GM21786 (cell line): ENCODE measurements around the gene DCAF10.
"Not testable (repeated sequence)": the region's sequence is repeated elsewhere in the genome, so short reads cannot be mapped to it uniquely, and the experiment has no call there.

Experiments
- ATAC-seq: cut with Tn5 transposase; IDR thresholded peaks from one replicate; pipeline ENCODE4 v1.9.1; 2021; ENCODE audit not compliant: unreplicated experiment

The DCAF10 gene

DNA sequence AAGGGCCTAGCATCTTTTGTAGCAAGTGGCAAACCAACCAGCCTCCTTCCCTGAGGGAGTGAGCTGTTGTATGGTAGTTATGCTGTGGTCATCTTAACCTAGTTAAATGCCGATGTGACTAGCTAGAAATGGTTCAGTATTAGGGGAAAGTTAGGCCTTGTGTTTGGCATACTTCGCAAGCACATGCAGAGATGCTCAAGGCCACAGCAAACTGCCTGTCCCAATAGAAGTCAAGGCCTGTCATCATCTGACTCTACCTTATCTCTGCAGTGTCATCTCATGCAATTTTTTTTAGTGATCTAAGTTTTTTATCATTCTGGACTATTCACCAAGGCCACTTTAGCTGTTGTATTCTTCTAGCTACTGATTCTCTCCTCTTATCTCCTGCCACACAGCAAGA lies 10.5 kb upstream of the DCAF10 start:
- ATAC-seq = no peak

DNA sequence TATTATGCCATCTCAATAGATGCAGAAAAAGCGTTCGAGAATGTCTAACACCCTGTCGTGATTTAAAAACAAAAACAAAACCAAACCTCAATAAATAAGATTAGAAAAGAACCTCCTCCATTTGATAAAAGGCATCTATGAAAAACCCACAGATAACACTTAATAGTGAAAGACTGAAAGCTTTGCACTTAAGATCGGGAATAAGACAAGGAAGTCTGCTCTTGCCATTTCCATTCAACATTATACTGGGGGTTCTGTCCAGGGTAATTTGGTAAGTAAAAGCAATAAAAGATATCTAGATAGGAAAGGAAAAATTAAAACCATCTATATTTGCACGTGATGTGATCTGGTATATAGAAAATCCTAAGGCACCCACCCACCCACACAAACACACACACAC lies 8.5 kb upstream of the DCAF10 start:
- no peak for ATAC-seq

DNA sequence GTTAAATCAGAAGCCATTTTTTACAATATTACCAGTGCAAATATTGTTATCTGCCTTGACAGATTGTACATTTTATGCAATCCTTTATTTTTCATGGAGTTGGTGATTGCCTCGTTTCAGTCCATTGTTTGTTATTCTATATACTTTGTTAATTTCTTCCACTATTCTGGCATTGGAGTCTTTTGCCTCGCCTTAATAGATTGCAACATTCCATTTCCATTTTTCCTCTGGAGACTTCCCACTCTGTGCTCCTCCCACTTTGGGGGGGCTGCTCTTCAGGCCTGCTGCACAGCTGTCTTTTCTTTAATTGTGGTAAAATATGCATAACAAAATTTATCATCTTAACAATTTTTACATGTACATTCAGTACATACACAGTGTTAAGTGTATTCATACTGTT lies 4.4 kb upstream of the DCAF10 start:
- no peak for ATAC-seq

- no peak for ATAC-seq
Measured at GRCh38 chr9:37798677-37799076, 1.9 kb upstream of the DCAF10 start.

- peak; percentile 31 for ATAC-seq
Measured at GRCh38 chr9:37801287-37801850, 772 bp downstream of the DCAF10 start.

GRCh38 chr9:37801959-37802711 lies 1.5 kb downstream of the DCAF10 start:
- ATAC-seq = no peak

DNA sequence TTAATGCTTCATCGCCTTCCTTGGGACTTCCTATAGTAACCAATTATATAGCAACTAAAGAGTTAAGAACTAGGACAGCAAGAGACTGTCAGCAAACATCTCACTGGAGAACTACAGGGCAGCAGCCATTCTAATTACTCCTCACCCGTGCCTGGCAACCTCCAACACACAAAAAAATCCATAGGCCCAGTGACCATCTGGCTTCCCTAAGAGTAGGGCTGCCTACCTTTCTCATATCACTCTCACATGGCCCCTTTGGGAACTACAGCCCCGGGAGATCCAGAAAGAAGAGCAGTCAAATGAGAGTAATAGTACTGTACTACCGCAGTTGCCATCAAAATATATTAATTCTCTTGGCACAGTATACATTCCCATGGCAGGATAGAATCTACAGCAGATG lies 5.7 kb downstream of the DCAF10 start:
- no peak for ATAC-seq

GRCh38 chr9:37809676-37810075 lies 9.1 kb downstream of the DCAF10 start:
- not testable (repeated sequence) for ATAC-seq

GRCh38 chr9:37811906-37812476 lies 11.4 kb downstream of the DCAF10 start:
- ATAC-seq = no peak

- ATAC-seq = no peak
Measured at GRCh38 chr9:37812773-37813379, 12.3 kb downstream of the DCAF10 start.

- ATAC-seq = no peak
Measured at GRCh38 chr9:37818849-37819248, 18.3 kb downstream of the DCAF10 start.

DNA sequence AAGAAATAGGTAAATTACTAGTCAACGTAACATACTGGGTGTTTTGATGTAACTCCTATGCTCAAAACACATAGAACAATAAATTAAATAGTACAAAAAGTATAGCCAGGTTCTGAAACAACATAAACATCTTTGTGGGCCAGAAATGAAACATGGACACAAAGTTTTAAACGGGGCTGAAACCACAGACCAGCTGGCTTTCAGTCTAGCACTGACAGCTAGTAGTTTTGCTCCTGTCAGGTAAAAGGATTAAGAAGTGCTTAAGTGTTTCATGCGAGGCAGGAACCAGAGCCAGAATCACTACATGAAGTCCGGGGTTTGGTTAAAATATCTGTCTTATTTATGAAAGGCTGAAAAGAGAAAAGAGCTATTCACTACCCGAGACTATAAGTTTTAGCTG lies 19.5 kb downstream of the DCAF10 start:
- ATAC-seq = no peak

DNA sequence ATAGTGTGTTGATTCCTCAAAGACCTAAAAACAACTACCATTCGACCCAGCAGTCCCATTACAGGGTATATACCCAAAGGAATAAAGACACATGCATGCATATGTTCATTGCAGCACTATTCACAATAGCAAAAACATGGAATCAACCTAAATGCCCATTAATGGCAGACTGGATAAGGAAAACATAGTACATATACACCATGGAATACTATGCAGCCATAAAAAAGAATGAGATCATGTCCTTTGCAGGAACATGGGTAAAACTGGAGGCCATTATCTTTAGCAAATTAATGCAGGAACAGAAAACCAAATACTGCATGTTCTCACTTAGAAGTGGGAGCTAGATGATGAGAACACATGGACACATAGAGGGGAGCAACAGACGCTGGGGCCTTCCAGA lies 24.6 kb downstream of the DCAF10 start:
- not testable (repeated sequence) for ATAC-seq

DNA sequence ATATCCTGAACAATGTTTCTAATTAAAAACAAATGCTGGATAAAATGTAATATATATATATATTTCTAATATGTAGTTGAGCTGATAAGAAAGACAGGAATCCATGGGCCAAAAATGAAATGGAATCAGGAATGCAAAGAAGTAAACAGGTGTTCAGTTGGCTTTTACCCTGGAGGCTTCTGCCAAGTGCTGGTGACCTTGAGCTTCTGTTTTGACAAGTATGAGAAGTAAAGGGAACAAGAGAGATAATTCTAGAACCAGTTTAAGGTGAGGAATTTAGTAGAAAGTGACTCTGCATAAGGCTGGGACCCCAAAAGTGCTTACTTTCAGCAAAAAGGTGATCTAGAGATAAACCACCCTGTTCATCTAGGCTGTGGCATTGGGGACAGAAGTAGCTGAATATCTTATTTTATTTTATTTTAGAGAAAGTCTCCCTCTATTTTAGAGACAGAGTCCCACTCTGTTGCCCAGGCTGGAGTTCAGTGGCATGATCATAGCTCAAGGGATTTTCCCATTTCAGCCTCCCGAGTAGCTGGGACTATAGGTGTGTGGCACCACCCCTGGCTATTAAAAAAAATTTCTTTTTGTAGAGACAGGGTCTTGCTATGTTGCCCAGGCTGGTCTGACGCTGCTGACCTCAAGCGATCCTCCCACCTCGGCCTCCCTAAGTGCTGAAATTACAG lies 27.0 kb downstream of the DCAF10 start:
- ATAC-seq = no peak

- no peak for ATAC-seq
Measured at GRCh38 chr9:37835821-37836220, 35.2 kb downstream of the DCAF10 start.

DNA sequence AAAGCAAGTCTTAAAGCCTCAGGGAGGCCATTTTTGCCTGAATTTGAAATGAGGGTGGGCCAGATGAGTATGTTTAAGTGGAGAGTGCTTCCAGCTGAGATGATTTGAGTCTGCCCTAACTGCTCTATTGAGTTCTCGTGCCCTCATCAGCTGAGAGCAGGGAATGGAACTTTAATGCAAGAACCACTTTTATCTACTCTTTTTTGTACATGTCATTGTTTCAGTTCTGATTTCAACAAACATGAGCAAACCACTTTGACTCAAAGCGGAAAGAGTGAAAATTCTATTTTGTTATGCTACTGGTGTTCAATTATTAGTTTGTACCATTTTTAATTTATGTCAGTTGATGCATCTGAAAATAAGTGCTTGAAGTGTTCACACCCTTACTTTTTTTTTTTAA lies 35.8 kb downstream of the DCAF10 start:
- ATAC-seq = peak; percentile 81

- ATAC-seq = no peak
Measured at GRCh38 chr9:37839496-37840461, 39.2 kb downstream of the DCAF10 start.

DNA sequence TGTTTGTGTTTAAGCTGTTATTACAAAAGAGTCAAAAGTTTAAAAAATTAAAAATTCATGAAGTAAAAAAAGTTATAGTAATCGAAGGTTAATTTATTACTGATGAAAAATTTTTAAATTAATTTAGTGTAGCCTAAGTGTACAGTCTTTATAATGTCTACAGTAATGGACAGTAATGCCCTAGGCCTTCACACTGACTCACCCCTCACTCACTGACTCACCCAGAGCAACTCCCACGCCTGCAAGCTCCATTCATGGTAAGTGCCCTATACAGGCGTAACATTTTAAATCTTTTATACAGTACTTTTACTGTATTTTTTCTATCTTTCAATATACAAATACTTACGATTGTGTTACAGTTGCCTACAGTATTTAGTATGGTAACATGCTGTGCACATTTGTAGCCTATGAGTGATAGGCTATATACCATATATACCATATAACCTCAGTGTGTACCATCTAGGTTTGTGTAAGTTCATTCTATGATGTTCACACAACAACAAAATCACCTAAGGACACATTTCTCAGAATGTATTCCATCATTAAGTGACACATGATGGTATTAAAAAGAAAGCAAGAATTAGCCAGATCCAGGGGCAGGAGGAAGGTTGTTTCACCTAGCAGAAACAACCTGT lies 40.1 kb downstream of the DCAF10 start:
- ATAC-seq = no peak

DNA sequence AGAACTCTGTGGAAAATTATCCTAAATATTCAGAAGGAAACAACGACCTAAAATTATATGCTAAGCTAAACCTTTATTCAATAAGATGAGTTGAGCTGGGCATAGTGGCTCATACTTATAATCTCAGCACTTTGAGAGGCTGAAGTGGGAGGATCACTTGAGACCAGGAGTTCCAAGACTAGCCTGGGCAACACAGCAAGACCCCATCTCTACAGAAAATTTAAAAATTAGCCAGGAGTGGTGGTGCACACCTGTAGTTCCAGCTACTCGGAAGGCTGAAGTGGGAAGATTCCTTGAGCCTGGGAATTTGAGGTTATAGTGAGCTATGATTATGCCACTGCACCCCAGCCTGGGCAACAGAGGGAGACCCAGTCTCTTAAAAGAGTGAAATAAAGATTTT lies 51.6 kb downstream of the DCAF10 start:
- no peak for ATAC-seq

- no peak for ATAC-seq
Measured at GRCh38 chr9:37856551-37856950, 56.0 kb downstream of the DCAF10 start.
